Measurements from ENCODE around the gene ABHD17A. TPM values are rescaled to one million over a fixed set of nuclear protein-coding genes. Genes with fewer than 3 reads are reported as not detected.

The ABHD17A gene
- polyA plus RNA-seq, 1 donor (not counting 4 experiments of a cell fraction or from before 2014, with no cell fraction given), result 27.2 TPM

- Histone ChIP-seq H3K4me1 (ENCODE audit: control insufficient read depth, extremely low read depth, insufficient read depth, low read length) (no peaks in the 10 kb centered on the region), H3K9me3 (ENCODE audit: control insufficient read depth, low read depth, low read length) (no peaks in the 10 kb centered on the region), H3K4me2 (ENCODE audit: control insufficient read depth, extremely low read depth, insufficient read depth, low read depth, low read length) (no peak overlapping the region), H3K4me3 (ENCODE audit: control insufficient read depth in 2 of 3, extremely low read depth in 1 of 3, insufficient read depth in 2 of 3, low read depth in 1 of 3, low read length in 3 of 3) (no peak overlapping the region), H3K9ac (ENCODE audit: control insufficient read depth, extremely low read depth, insufficient read depth, low read length) (no peak overlapping the region), H3K27ac (ENCODE audit: control insufficient read depth, insufficient read depth, low read length) (no peak overlapping the region), H2AFZ (ENCODE audit: control insufficient read depth, low read length) (no peak overlapping the region), H4K20me1 (ENCODE audit: control insufficient read depth, extremely low read depth, insufficient read depth, low read length) (peaks cover 10% of the 10 kb centered on the region), H3K27me3 (ENCODE audit: control insufficient read depth, extremely low read depth, insufficient read depth, low read length) (no peaks in the 10 kb centered on the region), H3K36me3 (ENCODE audit: control insufficient read depth in 2 of 2, extremely low read depth in 1 of 2, insufficient read depth in 2 of 2, low read length in 2 of 2) (peaks cover 6 to 9% of the 10 kb centered on the region in 2 experiments), H3K79me2 (ENCODE audit: control insufficient read depth, insufficient read depth, low read length) (peaks cover 27% of the 10 kb centered on the region), H3K9me1 (ENCODE audit: control insufficient read depth, extremely low read depth, insufficient read depth, low read length) (no peaks in the 10 kb centered on the region)
- dilution Hi-C loops (cut with MboI; ENCODE audit: extremely low pct_ligation_motif_present, low sequenced_read_pairs), result no loop called here
- TF ChIP-seq EZH2 (IDR thresholded peaks at IDR 0.05; ENCODE audit: low read length), result no peak
- no peak for TF ChIP-seq CTCF (optimal IDR thresholded peaks at IDR 0.05 in 1 of 3, IDR thresholded peaks at IDR 0.05 in 1 of 3, conservative IDR thresholded peaks at IDR 0.05 in 1 of 3; ENCODE audit: extremely low read depth in 1 of 3, insufficient read depth in 2 of 3, low read length in 3 of 3)
- FAIRE-seq (no peak), DNase-seq (ENCODE audit: low read depth, low spot score) (no peak)
These were observed 56.7 kb downstream of the ABHD17A start for GRCh38 chr19:1828279-1829238.

GRCh38 chr19:1827566-1828278 is 57.6 kb downstream of the ABHD17A start:
- H3K36me3 ChIP-seq (ENCODE audit: control insufficient read depth in 2 of 2, extremely low read depth in 1 of 2, insufficient read depth in 2 of 2, low read length in 2 of 2), result peaks cover 12 to 16% of the 10 kb centered on the region in 2 experiments
- peaks cover 21% of the 10 kb centered on the region for H3K79me2 ChIP-seq (ENCODE audit: control insufficient read depth, insufficient read depth, low read length)
- no peak overlapping the region for H3K27ac ChIP-seq (ENCODE audit: control insufficient read depth, insufficient read depth, low read length)
- H3K9ac ChIP-seq (ENCODE audit: control insufficient read depth, extremely low read depth, insufficient read depth, low read length), result no peak overlapping the region
- no peak overlapping the region for H3K4me2 ChIP-seq (ENCODE audit: control insufficient read depth, extremely low read depth, insufficient read depth, low read depth, low read length)
- no peak overlapping the region for H2AFZ ChIP-seq (ENCODE audit: control insufficient read depth, low read length)
- no peak for FAIRE-seq
- H3K27me3 ChIP-seq (ENCODE audit: control insufficient read depth, extremely low read depth, insufficient read depth, low read length), result no peaks in the 10 kb centered on the region
- no peaks in the 10 kb centered on the region for H3K9me1 ChIP-seq (ENCODE audit: control insufficient read depth, extremely low read depth, insufficient read depth, low read length)
- no peaks in the 10 kb centered on the region for H3K9me3 ChIP-seq (ENCODE audit: control insufficient read depth, low read depth, low read length)
- H3K4me1 ChIP-seq (ENCODE audit: control insufficient read depth, extremely low read depth, insufficient read depth, low read length), result no peaks in the 10 kb centered on the region
- no peak for DNase-seq (ENCODE audit: low read depth, low spot score)
- no peak overlapping the region for H3K4me3 ChIP-seq (ENCODE audit: control insufficient read depth in 2 of 3, extremely low read depth in 1 of 3, insufficient read depth in 2 of 3, low read depth in 1 of 3, low read length in 3 of 3)
- dilution Hi-C loops (cut with MboI; ENCODE audit: extremely low pct_ligation_motif_present, low sequenced_read_pairs), result no loop called here
- TF ChIP-seq EZH2 (IDR thresholded peaks at IDR 0.05; ENCODE audit: low read length), result no peak
- TF ChIP-seq CTCF (optimal IDR thresholded peaks at IDR 0.05 in 1 of 3, IDR thresholded peaks at IDR 0.05 in 1 of 3, conservative IDR thresholded peaks at IDR 0.05 in 1 of 3; ENCODE audit: extremely low read depth in 1 of 3, insufficient read depth in 2 of 3, low read length in 3 of 3), result no peak
- peaks cover 10% of the 10 kb centered on the region for H4K20me1 ChIP-seq (ENCODE audit: control insufficient read depth, extremely low read depth, insufficient read depth, low read length)

Other genes starting within 250 kb of the ABHD17A start
- 40.0 to 59.0 TPM (median 44.4 TPM) in 3 replicates for gene TCF3, start 232.9 kb downstream of the ABHD17A start, polyA plus RNA-seq
- under 0.01 to 0.01 TPM in 2 of 3 replicates, not detected in the other for gene ONECUT3, start 132.0 kb downstream of the ABHD17A start, polyA plus RNA-seq
- gene ATP8B3, start 73.2 kb downstream of the ABHD17A start, polyA plus RNA-seq, result 0.98 to 2.8 TPM (median 1.2 TPM) in 3 replicates
- 6.1 to 18.6 TPM (median 9.1 TPM) in 3 replicates for gene REXO1, start 37.0 kb downstream of the ABHD17A start, polyA plus RNA-seq
- gene KLF16, start 21.9 kb downstream of the ABHD17A start, polyA plus RNA-seq, result 4.9 to 14.7 TPM (median 6.0 TPM) in 3 replicates
- 0.55 to 0.93 TPM (median 0.85 TPM) in 3 replicates for gene ADAT3, start 19.9 kb upstream of the ABHD17A start, polyA plus RNA-seq
- gene SCAMP4, start 19.9 kb upstream of the ABHD17A start, polyA plus RNA-seq, result 4.8 to 30.3 TPM (median 7.0 TPM) in 3 replicates
- gene CSNK1G2, start 55.7 kb upstream of the ABHD17A start, polyA plus RNA-seq, result 32.5 to 72.4 TPM (median 34.9 TPM) in 3 replicates
- 19.2 to 24.7 TPM (median 22.3 TPM) in 3 replicates for gene BTBD2, start 130.2 kb upstream of the ABHD17A start, polyA plus RNA-seq
- 64.0 to 113 TPM (median 88.3 TPM) in 3 replicates for gene MKNK2, start 165.7 kb upstream of the ABHD17A start, polyA plus RNA-seq
- 24.1 to 61.8 TPM (median 34.2 TPM) in 3 replicates for gene MOB3A, start 210.8 kb upstream of the ABHD17A start, polyA plus RNA-seq
- gene IZUMO4, start 211.4 kb upstream of the ABHD17A start, polyA plus RNA-seq, result 6.0 to 14.9 TPM (median 6.7 TPM) in 3 replicates